ENCODE results near the gene ALK. TPM values are rescaled to one million over a fixed set of nuclear protein-coding genes. Genes with fewer than 3 reads are reported as not detected.

The ALK gene
- total RNA-seq, 1 donor from 2014 or later, result not detected

- Mint-ChIP-seq H3K27me3 (ENCODE audit: insufficient read depth) (peaks cover 9% of the 10 kb centered on the region), H3K4me3 (no peak overlapping the region), H3K36me3 (ENCODE audit: low read depth) (no peaks in the 10 kb centered on the region), H3K27ac (no peak overlapping the region), H3K9me3 (no peaks in the 10 kb centered on the region), H3K4me1 (ENCODE audit: low read depth) (no peaks in the 10 kb centered on the region)
- no peak for DNase-seq (ENCODE audit: low spot score)
- intact Hi-C loops (cut with micrococcal nuclease), result no loop called here
Measured at GRCh38 chr2:29463181-29463900, 458.0 kb downstream of the ALK start.

GRCh38 chr2:29462293-29462692 is 459.1 kb downstream of the ALK start:
- Mint-ChIP-seq H3K27ac (no peak overlapping the region), H3K27me3 (ENCODE audit: insufficient read depth) (peaks cover 7% of the 10 kb centered on the region), H3K9me3 (no peaks in the 10 kb centered on the region), H3K4me1 (ENCODE audit: low read depth) (no peaks in the 10 kb centered on the region), H3K4me3 (no peak overlapping the region), H3K36me3 (ENCODE audit: low read depth) (no peaks in the 10 kb centered on the region)
- DNase-seq (ENCODE audit: low spot score), result no peak
- intact Hi-C loops (cut with micrococcal nuclease), result no loop called here

GRCh38 chr2:29460190-29460589 is 461.2 kb downstream of the ALK start:
- H3K27me3 Mint-ChIP-seq (ENCODE audit: insufficient read depth), result peaks cover 11% of the 10 kb centered on the region
- no peaks in the 10 kb centered on the region for H3K9me3 Mint-ChIP-seq
- H3K27ac Mint-ChIP-seq, result no peak overlapping the region
- no peak overlapping the region for H3K4me3 Mint-ChIP-seq
- no peak for DNase-seq (ENCODE audit: low spot score)
- intact Hi-C loops (cut with micrococcal nuclease), result no loop called here
- H3K36me3 Mint-ChIP-seq (ENCODE audit: low read depth), result no peaks in the 10 kb centered on the region
- H3K4me1 Mint-ChIP-seq (ENCODE audit: low read depth), result no peaks in the 10 kb centered on the region

GRCh38 chr2:29459445-29460179 is 461.8 kb downstream of the ALK start:
- H3K9me3 Mint-ChIP-seq, result no peaks in the 10 kb centered on the region
- H3K27me3 Mint-ChIP-seq (ENCODE audit: insufficient read depth), result peaks cover 6% of the 10 kb centered on the region
- no peak overlapping the region for H3K27ac Mint-ChIP-seq
- no peak overlapping the region for H3K4me3 Mint-ChIP-seq
- intact Hi-C loops (cut with micrococcal nuclease), result no loop called here
- H3K36me3 Mint-ChIP-seq (ENCODE audit: low read depth), result no peaks in the 10 kb centered on the region
- DNase-seq (ENCODE audit: low spot score), result no peak
- H3K4me1 Mint-ChIP-seq (ENCODE audit: low read depth), result no peaks in the 10 kb centered on the region

GRCh38 chr2:29456429-29456828 is 465.0 kb downstream of the ALK start:
- DNase-seq (ENCODE audit: low spot score), result no peak
- Mint-ChIP-seq H3K4me3 (no peak overlapping the region), H3K27me3 (ENCODE audit: insufficient read depth) (peaks cover 5% of the 10 kb centered on the region), H3K4me1 (ENCODE audit: low read depth) (no peaks in the 10 kb centered on the region), H3K36me3 (ENCODE audit: low read depth) (no peaks in the 10 kb centered on the region), H3K27ac (no peak overlapping the region), H3K9me3 (no peaks in the 10 kb centered on the region)
- intact Hi-C loops (cut with micrococcal nuclease), result no loop called here

GRCh38 chr2:29455200-29455860 is 466.1 kb downstream of the ALK start:
- H3K36me3 Mint-ChIP-seq (ENCODE audit: low read depth), result no peaks in the 10 kb centered on the region

GRCh38 chr2:29452036-29452435 is 469.4 kb downstream of the ALK start:
- no peak overlapping the region for H3K4me3 Mint-ChIP-seq
- intact Hi-C loops (cut with micrococcal nuclease), result no loop called here
- H3K9me3 Mint-ChIP-seq, result no peaks in the 10 kb centered on the region
- no peaks in the 10 kb centered on the region for H3K4me1 Mint-ChIP-seq (ENCODE audit: low read depth)
- DNase-seq (ENCODE audit: low spot score), result no peak
- H3K27ac Mint-ChIP-seq, result no peak overlapping the region
- peaks cover 9% of the 10 kb centered on the region for H3K27me3 Mint-ChIP-seq (ENCODE audit: insufficient read depth)
- no peaks in the 10 kb centered on the region for H3K36me3 Mint-ChIP-seq (ENCODE audit: low read depth)

More at GRCh38 chr2:29455200-29455860, 466.1 kb downstream of the ALK start:
- H3K4me1 Mint-ChIP-seq (ENCODE audit: low read depth), result no peaks in the 10 kb centered on the region
- H3K9me3 Mint-ChIP-seq, result no peaks in the 10 kb centered on the region
- intact Hi-C loops (cut with micrococcal nuclease), result no loop called here
- no peak overlapping the region for H3K4me3 Mint-ChIP-seq
- DNase-seq (ENCODE audit: low spot score), result no peak
- H3K27ac Mint-ChIP-seq, result no peak overlapping the region
- H3K27me3 Mint-ChIP-seq (ENCODE audit: insufficient read depth), result peaks cover 5% of the 10 kb centered on the region

GRCh38 chr2:29450596-29451222 is 470.7 kb downstream of the ALK start:
- no peaks in the 10 kb centered on the region for H3K4me1 Mint-ChIP-seq (ENCODE audit: low read depth)
- intact Hi-C loops (cut with micrococcal nuclease), result no loop called here
- H3K9me3 Mint-ChIP-seq, result no peaks in the 10 kb centered on the region
- H3K27ac Mint-ChIP-seq, result no peak overlapping the region
- peaks cover 7% of the 10 kb centered on the region for H3K27me3 Mint-ChIP-seq (ENCODE audit: insufficient read depth)
- no peak overlapping the region for H3K4me3 Mint-ChIP-seq
- no peaks in the 10 kb centered on the region for H3K36me3 Mint-ChIP-seq (ENCODE audit: low read depth)
- DNase-seq (ENCODE audit: low spot score), result no peak

GRCh38 chr2:29449499-29449898 is 471.9 kb downstream of the ALK start:
- Mint-ChIP-seq H3K36me3 (ENCODE audit: low read depth) (no peaks in the 10 kb centered on the region), H3K27me3 (ENCODE audit: insufficient read depth) (peaks cover 4% of the 10 kb centered on the region), H3K27ac (no peak overlapping the region), H3K4me1 (ENCODE audit: low read depth) (no peaks in the 10 kb centered on the region), H3K4me3 (no peak overlapping the region), H3K9me3 (no peaks in the 10 kb centered on the region)
- no peak for DNase-seq (ENCODE audit: low spot score)
- intact Hi-C loops (cut with micrococcal nuclease), result no loop called here

GRCh38 chr2:29448096-29448688 is 473.2 kb downstream of the ALK start:
- Mint-ChIP-seq H3K36me3 (ENCODE audit: low read depth) (no peaks in the 10 kb centered on the region), H3K4me1 (ENCODE audit: low read depth) (no peaks in the 10 kb centered on the region), H3K9me3 (no peaks in the 10 kb centered on the region), H3K27me3 (ENCODE audit: insufficient read depth) (peaks cover 4% of the 10 kb centered on the region), H3K4me3 (no peak overlapping the region), H3K27ac (no peak overlapping the region)
- intact Hi-C loops (cut with micrococcal nuclease), result no loop called here
- no peak for DNase-seq (ENCODE audit: low spot score)

GRCh38 chr2:29447513-29447912 is 473.9 kb downstream of the ALK start:
- H3K36me3 Mint-ChIP-seq (ENCODE audit: low read depth), result no peaks in the 10 kb centered on the region
- H3K4me1 Mint-ChIP-seq (ENCODE audit: low read depth), result no peaks in the 10 kb centered on the region
- no peak for DNase-seq (ENCODE audit: low spot score)
- H3K9me3 Mint-ChIP-seq, result no peaks in the 10 kb centered on the region
- peaks cover 4% of the 10 kb centered on the region for H3K27me3 Mint-ChIP-seq (ENCODE audit: insufficient read depth)
- no peak overlapping the region for H3K27ac Mint-ChIP-seq
- intact Hi-C loops (cut with micrococcal nuclease), result no loop called here
- no peak overlapping the region for H3K4me3 Mint-ChIP-seq

GRCh38 chr2:29446847-29447246 is 474.5 kb downstream of the ALK start:
- no peak for DNase-seq (ENCODE audit: low spot score)
- H3K36me3 Mint-ChIP-seq (ENCODE audit: low read depth), result no peaks in the 10 kb centered on the region
- H3K27me3 Mint-ChIP-seq (ENCODE audit: insufficient read depth), result peaks cover 4% of the 10 kb centered on the region
- no peaks in the 10 kb centered on the region for H3K4me1 Mint-ChIP-seq (ENCODE audit: low read depth)
- no peak overlapping the region for H3K4me3 Mint-ChIP-seq
- intact Hi-C loops (cut with micrococcal nuclease), result no loop called here
- no peaks in the 10 kb centered on the region for H3K9me3 Mint-ChIP-seq
- H3K27ac Mint-ChIP-seq, result no peak overlapping the region
